T-helper 2 cell treated with Interferon-gamma antibody and Interleukin-4, amounts not matched to agents 5 μg/mL and 100 μg/mL, for 36 hours (primary cell): Measurements from ENCODE around the gene SLC7A8.

Experiments
- DNase-seq: peaks from one replicate; pipeline ENCODE4 v3.0.0; 2021; ENCODE audit warnings: low spot score
- H3K27ac Mint-ChIP-seq: one replicate; pipeline ENCODE4 v1.8.0; 2021; ENCODE audit warnings: mild to moderate bottlenecking, mixed read lengths
- H3K27me3 Mint-ChIP-seq: one replicate; pipeline ENCODE4 v1.8.0; 2021; ENCODE audit warnings: low read depth, mixed read lengths
- H3K36me3 Mint-ChIP-seq: one replicate; pipeline ENCODE4 v1.8.0; 2021; ENCODE audit warnings: low read depth, mixed read lengths
- H3K4me1 Mint-ChIP-seq: one replicate; pipeline ENCODE4 v1.8.0; 2021; ENCODE audit warnings: low read depth, mixed read lengths
- H3K4me3 Mint-ChIP-seq: one replicate; pipeline ENCODE4 v1.8.0; 2022; ENCODE audit warnings: mild to moderate bottlenecking, moderate library complexity, mixed read lengths
- H3K9me3 Mint-ChIP-seq: one replicate; pipeline ENCODE4 v1.8.0; 2021; ENCODE audit warnings: mixed read lengths

SLC7A8 gene

DNA sequence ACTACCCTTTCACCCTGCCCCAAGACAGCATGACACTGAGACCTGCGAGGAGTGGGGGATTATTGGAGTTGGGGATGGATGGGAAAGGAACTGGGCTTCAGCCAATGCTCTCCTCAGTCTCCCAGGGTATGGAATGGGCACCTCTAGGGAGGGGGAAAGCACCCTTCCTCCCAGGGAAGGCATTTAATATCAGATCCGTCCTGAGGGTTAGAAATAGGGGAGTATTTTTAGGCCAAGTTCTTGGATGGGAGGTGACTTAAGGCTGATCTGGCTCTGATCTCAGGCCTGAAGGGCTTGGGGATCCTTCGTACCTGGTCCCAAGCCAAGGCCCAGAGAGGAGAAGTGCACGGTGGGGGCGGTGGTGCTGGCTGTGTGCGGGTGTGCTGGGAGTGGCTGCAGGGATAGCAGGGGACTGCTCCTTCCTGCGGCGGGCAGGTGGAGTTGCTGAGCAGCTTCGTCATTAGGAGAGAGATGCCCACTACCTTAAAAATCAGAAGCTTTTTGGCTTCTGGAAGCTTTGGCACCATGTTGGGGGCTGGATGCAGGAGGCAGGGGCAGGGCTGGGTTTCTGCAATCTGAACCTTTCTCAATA lies 57.4 kb downstream of the SLC7A8 start:
- H3K4me3 Mint-ChIP-seq = no peak overlapping the region

DNA sequence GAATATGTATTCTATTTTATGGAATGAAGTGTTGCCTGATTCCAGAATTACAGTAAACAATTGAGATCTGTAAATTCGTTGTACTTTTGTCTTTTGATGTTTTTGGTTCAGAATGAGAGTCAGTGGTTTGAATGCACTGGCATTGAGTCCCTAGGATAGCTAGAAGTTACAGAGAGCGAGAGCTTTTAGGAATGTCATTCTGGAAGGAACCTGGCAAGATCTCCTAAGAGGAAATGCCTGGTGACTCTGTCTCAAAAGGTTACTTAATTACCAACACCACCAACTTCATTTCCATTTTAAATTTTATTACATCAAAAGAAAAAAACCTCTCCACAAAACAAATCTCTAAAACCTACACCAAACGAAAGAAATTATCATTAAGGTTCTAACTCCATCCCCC lies 58.4 kb downstream of the SLC7A8 start:
- no peak overlapping the region for H3K27ac Mint-ChIP-seq

More for the DNA sequence above, 57.4 kb downstream of the SLC7A8 start:
- H3K36me3 Mint-ChIP-seq = no peaks in the 10 kb centered on the region
- H3K27me3 Mint-ChIP-seq = peaks cover 9% of the 10 kb centered on the region
- no peak for DNase-seq
- H3K4me1 Mint-ChIP-seq = peaks cover 14% of the 10 kb centered on the region
- no peaks in the 10 kb centered on the region for H3K9me3 Mint-ChIP-seq
- no peak overlapping the region for H3K27ac Mint-ChIP-seq

DNA sequence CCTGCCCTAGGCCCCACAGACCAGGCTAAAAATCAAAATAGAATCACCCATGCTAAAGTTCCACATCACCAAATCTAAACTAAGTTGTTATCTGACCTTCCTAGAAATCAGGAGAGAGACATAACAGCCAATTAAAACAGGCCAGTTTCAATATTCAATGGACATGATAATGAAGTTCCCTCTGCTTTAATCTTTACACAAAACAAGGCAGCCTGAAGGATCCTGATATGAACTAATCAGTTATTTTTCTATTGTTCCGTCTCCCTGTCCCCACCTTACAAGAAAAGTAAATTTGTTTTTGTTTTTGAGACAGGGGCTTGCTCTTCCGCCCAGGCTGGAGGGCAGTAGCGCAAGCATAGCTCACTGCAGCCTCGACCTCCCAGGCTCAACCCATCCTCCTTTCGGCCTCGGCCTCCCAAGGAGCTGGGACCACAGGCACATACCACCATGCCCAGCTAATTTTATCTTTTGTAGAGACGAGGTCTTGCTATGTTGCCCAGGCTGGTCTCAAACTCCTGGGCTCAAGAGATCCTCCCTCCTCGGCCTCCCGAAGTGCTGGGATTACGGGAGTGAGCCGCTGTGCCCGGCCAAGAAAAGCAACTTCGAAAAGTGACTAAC lies 59.0 kb downstream of the SLC7A8 start:
- Mint-ChIP-seq H3K4me3 (no peak overlapping the region), H3K27me3 (peaks cover 6% of the 10 kb centered on the region), H3K9me3 (no peaks in the 10 kb centered on the region), H3K27ac (no peak overlapping the region), H3K36me3 (no peaks in the 10 kb centered on the region), H3K4me1 (peaks cover 28% of the 10 kb centered on the region)
- no peak for DNase-seq

More for the DNA sequence above, 58.4 kb downstream of the SLC7A8 start:
- Mint-ChIP-seq H3K36me3 (no peaks in the 10 kb centered on the region), H3K4me1 (peaks cover 24% of the 10 kb centered on the region), H3K27me3 (peaks cover 6% of the 10 kb centered on the region), H3K4me3 (no peak overlapping the region), H3K9me3 (no peaks in the 10 kb centered on the region)
- no peak for DNase-seq

DNA sequence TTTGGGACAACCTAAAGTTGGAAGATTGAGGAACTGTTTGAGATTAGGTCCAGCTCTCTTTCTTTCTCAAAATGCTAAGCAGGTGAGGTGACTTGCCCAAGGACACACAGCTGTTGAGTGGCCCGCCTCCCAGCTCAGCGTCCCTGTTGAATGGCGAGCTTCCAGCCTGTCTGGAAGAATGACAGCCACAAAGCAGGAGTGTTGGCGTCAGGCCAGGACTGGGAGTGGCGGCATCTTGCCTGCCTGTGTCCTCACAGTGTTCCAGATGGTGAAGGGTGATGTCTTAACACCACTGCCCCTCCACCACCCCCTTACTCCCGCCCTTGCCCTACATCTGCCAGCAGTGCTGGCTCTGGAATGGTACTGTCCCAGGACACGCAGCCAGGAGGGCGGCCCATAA lies 60.0 kb downstream of the SLC7A8 start:
- no peak overlapping the region for H3K4me3 Mint-ChIP-seq
- no peaks in the 10 kb centered on the region for H3K36me3 Mint-ChIP-seq
- H3K4me1 Mint-ChIP-seq = peaks cover 29% of the 10 kb centered on the region
- no peak overlapping the region for H3K27ac Mint-ChIP-seq
- no peaks in the 10 kb centered on the region for H3K9me3 Mint-ChIP-seq
- no peak for DNase-seq
- no peaks in the 10 kb centered on the region for H3K27me3 Mint-ChIP-seq

DNA sequence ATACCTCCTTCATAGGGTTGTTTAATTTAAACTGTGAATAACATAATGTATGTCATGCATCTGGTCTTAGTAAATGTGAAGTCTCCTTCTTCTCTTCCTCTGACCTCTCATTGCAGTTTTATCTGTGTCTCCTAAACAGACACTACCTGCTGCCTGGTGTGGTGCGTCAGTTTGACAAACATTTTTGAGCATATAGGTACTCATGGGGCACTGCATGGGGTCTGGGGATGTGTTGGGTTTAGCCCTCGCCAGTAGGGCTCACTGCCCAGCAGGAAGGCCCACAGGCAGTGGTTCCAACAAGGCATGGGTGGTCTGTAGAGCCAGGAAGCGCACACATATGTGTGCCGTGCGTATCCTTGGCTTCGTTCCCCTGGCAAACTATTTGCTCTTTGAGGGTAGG lies 61.4 kb downstream of the SLC7A8 start:
- no peaks in the 10 kb centered on the region for H3K36me3 Mint-ChIP-seq
- peaks cover 24% of the 10 kb centered on the region for H3K4me1 Mint-ChIP-seq
- H3K4me3 Mint-ChIP-seq = no peak overlapping the region
- H3K9me3 Mint-ChIP-seq = no peaks in the 10 kb centered on the region
- H3K27ac Mint-ChIP-seq = no peak overlapping the region
- no peaks in the 10 kb centered on the region for H3K27me3 Mint-ChIP-seq
- DNase-seq = no peak

DNA sequence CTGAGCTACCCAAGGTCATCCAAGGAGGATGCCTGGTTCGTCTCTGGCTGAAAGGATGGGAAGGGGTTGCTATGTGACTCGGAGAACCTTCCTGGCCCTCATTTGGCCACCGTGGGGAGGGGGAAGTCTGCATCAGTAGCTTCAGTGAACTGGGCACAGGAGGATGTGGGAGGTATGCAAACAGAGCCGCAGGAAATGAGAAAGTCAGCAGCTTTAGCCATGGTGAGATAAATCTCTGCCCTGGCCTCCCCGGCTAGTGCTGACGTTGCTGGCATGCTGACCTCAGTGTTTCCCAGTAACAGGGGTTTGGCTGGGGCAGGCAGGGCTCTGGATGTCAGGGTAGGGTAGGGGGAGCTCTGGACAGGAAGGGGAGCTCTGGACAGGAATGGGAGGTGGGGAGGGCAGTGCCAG lies 62.1 kb downstream of the SLC7A8 start:
- no peak for DNase-seq
- H3K36me3 Mint-ChIP-seq = no peaks in the 10 kb centered on the region
- no peak overlapping the region for H3K4me3 Mint-ChIP-seq
- H3K27ac Mint-ChIP-seq = no peak overlapping the region
- H3K4me1 Mint-ChIP-seq = peaks cover 24% of the 10 kb centered on the region
- no peaks in the 10 kb centered on the region for H3K9me3 Mint-ChIP-seq
- no peaks in the 10 kb centered on the region for H3K27me3 Mint-ChIP-seq

DNA sequence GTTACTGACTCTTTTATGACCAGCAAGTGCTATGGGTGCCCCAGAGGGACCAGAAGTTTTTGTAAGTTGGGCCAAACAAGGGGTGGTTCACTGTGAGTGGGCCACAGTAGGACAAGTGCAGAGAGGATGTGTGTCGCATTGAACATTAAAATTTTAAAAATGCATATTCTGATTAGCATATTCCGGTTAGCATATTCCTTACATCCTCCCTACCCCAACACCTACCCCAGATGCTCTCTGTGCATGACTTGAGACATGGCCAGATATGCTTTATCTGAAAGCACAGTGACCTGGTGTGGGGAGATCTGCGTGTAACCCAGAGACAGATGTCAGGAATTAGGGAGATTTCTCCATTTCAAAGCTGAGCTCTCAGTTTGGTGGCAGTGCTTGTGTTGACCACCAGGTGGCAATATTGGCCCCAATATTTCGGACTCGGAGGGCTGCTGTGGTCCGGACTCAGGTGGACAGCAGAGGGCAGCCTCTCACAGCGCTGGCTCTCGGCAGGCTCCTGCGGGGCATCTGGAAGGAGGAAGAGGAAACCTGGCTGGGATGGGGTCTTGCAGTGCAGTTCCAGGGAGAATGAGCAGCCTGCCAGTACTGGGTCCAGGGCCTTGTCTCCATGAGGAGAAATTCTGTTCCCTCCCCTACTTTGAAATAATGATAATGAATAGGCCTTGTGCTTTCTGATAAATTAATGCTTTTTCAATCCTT lies 62.8 kb downstream of the SLC7A8 start:
- no peaks in the 10 kb centered on the region for H3K27me3 Mint-ChIP-seq
- H3K4me3 Mint-ChIP-seq = peak overlapping the region; percentile 57
- H3K9me3 Mint-ChIP-seq = no peaks in the 10 kb centered on the region
- H3K36me3 Mint-ChIP-seq = no peaks in the 10 kb centered on the region
- peak overlapping the region; percentile 79 for H3K27ac Mint-ChIP-seq
- DNase-seq = peak; percentile 79
- peaks cover 24% of the 10 kb centered on the region for H3K4me1 Mint-ChIP-seq

DNA sequence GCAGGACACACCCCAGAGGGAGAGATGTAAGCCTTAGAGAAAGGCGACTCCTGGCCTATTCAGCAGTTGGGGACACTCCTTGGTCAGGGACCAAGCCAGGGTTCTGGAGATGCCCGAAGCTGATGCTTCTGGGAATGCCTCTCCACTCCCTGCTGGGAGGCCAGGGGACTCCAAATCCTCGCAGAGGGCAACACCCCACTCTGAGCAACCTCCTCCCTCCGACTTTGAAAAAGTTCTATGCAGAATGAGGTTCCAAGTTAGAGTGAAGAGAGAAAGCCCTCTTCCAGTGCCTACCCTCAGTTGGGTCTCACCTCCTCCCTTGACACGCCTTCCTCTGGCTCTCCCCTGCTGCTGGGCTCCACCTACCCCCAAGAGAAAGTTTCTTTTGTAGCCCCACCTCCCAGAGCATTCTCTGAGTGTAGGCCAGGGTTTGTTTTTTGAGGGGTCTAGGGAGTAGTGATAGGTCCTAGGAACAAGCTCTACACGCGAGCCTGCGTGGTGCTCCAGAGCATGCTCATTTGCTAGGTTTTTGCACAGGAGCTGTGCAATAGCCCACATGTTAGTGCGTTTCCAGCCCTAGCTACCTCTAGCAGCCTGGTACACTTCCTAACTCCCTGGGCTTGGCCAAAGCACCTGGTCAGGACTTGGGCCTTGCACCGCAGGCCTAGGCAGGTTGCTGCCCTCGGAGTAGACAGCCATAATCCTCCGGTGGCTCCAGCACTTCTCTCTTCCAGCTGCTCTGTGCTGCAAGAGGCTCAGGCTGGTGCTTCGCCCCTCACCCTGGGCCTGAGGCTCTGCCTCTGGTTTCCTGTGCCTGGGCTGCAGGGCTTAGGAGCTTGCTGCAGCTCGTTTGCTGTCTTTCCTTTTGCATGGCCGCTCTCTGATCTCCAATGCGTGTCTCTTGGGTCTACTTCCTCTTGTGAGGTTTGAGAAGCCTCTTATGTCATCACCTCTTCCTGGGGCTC lies 63.8 kb downstream of the SLC7A8 start:
- no peaks in the 10 kb centered on the region for H3K36me3 Mint-ChIP-seq
- H3K27ac Mint-ChIP-seq = peak overlapping the region; percentile 79
- no peaks in the 10 kb centered on the region for H3K27me3 Mint-ChIP-seq
- H3K4me3 Mint-ChIP-seq = no peak overlapping the region
- H3K9me3 Mint-ChIP-seq = no peaks in the 10 kb centered on the region
- DNase-seq = no peak
- H3K4me1 Mint-ChIP-seq = peaks cover 24% of the 10 kb centered on the region

DNA sequence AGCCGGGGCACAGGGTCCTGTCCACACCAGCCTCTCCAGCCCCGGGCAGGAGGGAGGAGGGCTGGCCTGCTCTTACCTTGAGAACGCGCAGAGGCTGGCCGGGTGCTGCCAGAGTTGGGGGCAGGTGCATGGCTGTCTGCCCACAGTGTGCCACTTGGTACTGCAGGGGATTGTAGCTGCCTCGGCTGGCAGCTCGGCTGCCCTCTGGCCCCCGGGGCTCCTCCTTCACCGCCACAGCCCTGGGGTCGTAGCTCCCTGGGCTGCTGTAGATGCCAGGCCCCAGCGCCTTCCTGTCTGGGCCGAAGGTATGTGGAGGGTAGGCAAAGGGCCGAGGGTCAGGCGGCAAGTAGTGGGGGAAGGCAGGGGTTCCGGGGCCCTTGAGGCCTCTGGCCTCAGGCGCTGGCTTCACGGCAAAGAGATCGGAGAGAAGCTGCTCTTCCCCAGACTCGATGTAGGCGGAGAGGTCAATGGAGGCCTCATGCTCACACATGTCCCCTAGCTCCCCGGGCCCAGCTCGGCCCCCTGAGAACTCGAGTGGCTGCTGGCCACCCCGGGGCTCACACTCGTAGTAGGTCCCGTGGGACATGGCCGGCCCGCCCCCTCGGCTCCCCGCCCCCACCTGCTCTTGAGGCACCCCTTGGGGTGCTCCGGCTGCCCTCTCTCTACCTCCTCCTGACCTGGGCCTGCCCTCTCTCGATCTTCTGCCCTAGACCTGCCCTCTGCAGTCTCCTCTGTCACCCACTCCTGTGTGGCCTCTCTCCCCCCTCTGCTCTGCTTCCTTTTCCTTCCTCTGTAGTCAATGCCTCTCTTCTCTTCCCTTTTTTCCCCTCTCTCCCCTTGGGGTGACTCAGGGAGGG lies 64.7 kb downstream of the SLC7A8 start, which contains the start of gene CEBPE:
Gene CEBPE (minus strand): TSS at position 750 of the 857 bp plus-strand sequence. CDS start 164 bp downstream, at position 586.
- no peak for DNase-seq
- Mint-ChIP-seq H3K36me3 (no peaks in the 10 kb centered on the region), H3K4me3 (no peak within 1 kb of the TSS), H3K9me3 (no peaks in the 10 kb centered on the region), H3K27ac (peak within 1 kb of the TSS; percentile 79), H3K4me1 (peaks cover 24% of the 10 kb centered on the region), H3K27me3 (no peaks in the 10 kb centered on the region)

DNA sequence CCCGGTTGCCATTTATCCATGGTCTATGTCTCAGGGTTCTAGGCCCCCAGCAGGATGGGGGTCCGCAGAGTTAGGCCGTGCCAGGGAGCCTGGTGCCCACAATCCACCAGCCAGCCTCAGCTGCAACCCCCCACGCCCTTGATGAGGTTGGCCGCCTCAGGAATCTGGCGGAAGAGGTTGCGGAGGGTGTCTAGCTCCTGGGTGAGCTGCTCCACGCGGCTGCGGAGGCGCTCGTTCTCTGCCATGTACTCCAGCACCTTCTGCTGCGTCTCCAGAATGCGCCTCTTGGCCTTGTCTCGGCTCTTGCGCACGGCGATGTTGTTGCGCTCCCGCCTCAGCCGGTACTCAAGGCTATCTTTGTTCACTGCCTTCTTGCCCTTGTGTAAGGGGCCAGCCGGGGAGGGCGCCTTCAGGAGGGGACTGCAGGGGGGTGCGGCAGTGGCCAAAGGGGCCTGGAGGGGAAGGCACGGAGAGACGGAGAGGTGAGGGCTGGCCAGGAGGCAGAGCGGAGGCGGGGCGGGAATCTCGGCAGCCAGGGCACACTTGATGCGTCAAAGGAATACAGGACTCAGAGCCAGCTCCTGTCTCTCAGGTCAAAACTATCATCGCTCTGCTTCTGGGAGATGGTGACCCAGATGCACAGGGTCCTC lies 66.0 kb downstream of the SLC7A8 start:
- H3K4me1 Mint-ChIP-seq = peaks cover 24% of the 10 kb centered on the region
- no peak overlapping the region for H3K4me3 Mint-ChIP-seq
- no peaks in the 10 kb centered on the region for H3K9me3 Mint-ChIP-seq
- H3K36me3 Mint-ChIP-seq = no peaks in the 10 kb centered on the region
- H3K27ac Mint-ChIP-seq = no peak overlapping the region
- H3K27me3 Mint-ChIP-seq = no peaks in the 10 kb centered on the region
- no peak for DNase-seq

DNA sequence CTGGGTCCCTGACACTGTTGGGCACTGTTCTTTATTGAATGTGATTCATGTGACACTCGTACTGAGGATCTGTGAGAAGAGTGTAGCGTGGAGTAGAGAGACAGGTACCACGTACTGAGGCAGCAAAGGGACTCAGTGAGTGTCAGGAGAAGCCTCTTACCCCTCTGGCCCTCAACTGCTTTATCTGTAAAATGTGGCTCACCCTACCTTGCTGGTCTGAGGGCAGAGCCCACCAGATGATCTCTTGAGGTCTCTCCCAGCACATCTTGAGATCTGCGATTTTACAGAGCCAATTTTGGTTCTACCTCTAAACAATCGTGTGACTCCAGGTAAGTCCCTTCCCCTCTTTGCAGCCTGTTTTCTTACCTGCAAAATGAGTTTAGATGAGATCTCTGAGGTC lies 67.5 kb downstream of the SLC7A8 start:
- Mint-ChIP-seq H3K36me3 (no peaks in the 10 kb centered on the region), H3K9me3 (no peaks in the 10 kb centered on the region)

DNA sequence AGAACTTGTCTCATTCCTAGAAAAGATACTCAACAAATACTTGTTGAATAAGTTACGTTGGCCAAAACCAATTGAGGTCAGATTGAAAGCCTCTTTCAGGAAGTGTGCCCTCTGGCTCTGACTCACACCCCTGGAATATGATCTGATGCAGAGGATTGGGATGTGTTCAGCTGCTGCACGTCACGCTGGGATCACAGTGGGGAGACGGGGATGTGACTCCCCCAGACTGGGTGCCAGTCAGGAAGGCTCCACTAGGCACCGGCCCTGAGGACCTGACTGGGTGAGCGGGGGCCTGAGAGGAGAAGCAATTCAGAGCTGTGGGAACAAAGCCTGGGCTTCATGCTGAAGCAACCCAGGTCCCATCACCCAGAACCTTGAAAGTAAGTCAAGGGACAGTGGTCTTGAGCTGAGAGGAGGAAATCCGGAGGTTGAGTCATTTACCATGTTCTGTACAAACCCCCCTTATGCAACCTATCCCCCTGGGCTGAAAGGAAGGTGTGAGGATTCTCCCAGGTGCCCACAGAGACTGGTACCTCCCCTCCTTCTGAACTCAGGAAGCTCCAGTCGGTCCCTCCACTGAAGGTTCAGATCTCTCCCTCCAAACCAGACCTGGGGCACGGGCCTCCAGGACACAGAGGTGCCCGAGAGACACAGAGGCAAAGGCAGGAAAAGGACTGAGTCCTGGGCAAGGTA lies 68.3 kb downstream of the SLC7A8 start:
- H3K36me3 Mint-ChIP-seq = no peaks in the 10 kb centered on the region
- H3K27ac Mint-ChIP-seq = no peak overlapping the region
- peaks cover 10% of the 10 kb centered on the region for H3K4me1 Mint-ChIP-seq
- no peak overlapping the region for H3K4me3 Mint-ChIP-seq
- no peaks in the 10 kb centered on the region for H3K9me3 Mint-ChIP-seq
- DNase-seq = no peak
- H3K27me3 Mint-ChIP-seq = no peaks in the 10 kb centered on the region

More for the DNA sequence above, 67.5 kb downstream of the SLC7A8 start:
- DNase-seq = no peak
- Mint-ChIP-seq H3K4me3 (no peak overlapping the region), H3K27ac (no peak overlapping the region), H3K4me1 (peaks cover 18% of the 10 kb centered on the region), H3K27me3 (no peaks in the 10 kb centered on the region)
